ENCODE measurements around the gene SHF. TPM values are rescaled to one million over a fixed set of nuclear protein-coding genes. Genes with fewer than 3 reads are reported as not detected.
"Not testable (repeated sequence)": the region's sequence is repeated elsewhere in the genome, so short reads cannot be mapped to it uniquely, and the experiment has no call there.

Gene SHF, protein sequence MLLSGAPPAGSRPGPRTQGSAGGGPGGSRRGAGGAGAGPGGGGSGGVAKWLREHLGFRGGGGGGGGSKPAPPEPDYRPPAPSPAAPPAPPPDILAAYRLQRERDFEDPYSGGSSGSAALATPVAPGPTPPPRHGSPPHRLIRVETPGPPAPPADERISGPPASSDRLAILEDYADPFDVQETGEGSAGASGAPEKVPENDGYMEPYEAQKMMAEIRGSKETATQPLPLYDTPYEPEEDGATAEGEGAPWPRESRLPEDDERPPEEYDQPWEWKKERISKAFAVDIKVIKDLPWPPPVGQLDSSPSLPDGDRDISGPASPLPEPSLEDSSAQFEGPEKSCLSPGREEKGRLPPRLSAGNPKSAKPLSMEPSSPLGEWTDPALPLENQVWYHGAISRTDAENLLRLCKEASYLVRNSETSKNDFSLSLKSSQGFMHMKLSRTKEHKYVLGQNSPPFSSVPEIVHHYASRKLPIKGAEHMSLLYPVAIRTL
- total RNA-seq (2013) = 1.1 TPM
- under 1 TPM; 0.58 to 0.70 (median 0.67) TPM for polyA plus RNA-seq
- polyA minus RNA-seq = 2.4 and 4.9 TPM in 2 replicates
- total RNA-seq = 0.28 to 5.0 (median 1.3) reads per million in 11 experiments

DNA sequence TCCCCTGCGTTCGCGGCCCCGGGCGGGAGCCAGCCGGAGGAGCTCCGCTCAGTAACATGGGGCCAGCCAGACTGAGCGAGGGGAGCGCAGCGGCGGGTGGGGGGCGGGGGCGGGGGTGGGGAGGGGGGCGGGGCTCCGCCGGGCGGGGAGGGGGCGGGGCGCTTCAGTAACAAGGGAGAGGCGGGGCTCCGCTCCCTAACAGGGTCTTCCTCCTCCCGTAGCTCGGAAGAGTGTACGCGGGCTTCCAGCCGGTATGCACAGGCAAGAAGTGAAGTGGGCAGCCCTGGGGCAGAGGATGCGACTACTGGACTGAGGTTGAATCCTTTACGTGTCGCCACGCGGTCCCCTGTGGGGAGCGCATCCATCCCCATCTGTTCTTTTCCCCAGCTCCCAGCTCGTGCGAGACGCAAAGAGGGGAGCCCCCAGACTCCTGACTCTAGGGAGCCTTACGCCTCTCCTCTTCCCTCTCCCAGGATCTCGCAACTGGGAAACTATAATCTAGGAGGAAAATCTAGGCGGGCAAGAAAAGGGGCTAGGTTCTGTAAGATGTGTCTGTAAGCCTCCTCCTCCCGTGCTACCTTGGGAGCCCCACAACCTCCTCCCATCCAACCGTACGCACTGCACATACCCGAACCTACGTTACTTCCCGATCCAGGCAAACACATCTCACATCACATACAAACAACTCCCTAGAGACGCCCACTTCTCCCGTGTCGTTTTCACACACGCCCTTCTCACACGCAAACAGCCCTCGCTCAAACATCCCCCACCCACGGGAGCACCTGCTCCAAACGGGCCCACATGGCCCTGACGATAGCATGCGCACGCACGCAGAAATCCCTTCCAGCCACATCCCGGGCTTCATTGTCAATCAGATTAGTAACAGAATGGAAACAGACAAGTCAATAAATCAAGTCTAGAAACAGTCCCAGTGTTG lies at the start of gene SHF:
SHF (minus strand) TSS at position 73 of the 937 bp plus-strand sequence; CDS start at position 58, 15 bp downstream.
- H3K36me3 Mint-ChIP-seq = peaks cover 0 to 15% of the 10 kb centered on the region in 2 donors
- under 1% methylated on average over 30 of the region's 57 CpGs for WGBS (ENCODE audit: insufficient coverage)
- H3K36me3 ChIP-seq (replicated peaks in 1 of 2; ENCODE audit: control insufficient read depth in 1 of 2, insufficient read depth in 2 of 2, low read length in 2 of 2) = no peaks in the 10 kb centered on the region
- H3K4me3 ChIP-seq (replicated peaks in 1 of 3; ENCODE audit: low read depth in 2 of 3, low read length in 3 of 3) = peak within 1 kb of the TSS; percentile 33 to 76 (median 38)
- H3K27me3 Mint-ChIP-seq (ENCODE audit: low read depth in 3 of 3) = peaks cover 25 to 33% (median 32%) of the 10 kb centered on the region in 3 donors
- intact Hi-C loops (cut with micrococcal nuclease) = no loop called here
- peak within 1 kb of the TSS; percentile 72 to 88 for H3K4me3 Mint-ChIP-seq
- peaks cover 14% of the 10 kb centered on the region for H3K4me1 Mint-ChIP-seq
- H3K4me2 ChIP-seq (replicated peaks; ENCODE audit: extremely low read depth, low read length, poor library complexity, severe bottlenecking) = peak within 1 kb of the TSS; percentile 71
- peak within 1 kb of the TSS; percentile 24 for H3K9ac ChIP-seq (ENCODE audit: insufficient read depth, low read length, poor library complexity, severe bottlenecking)
- peak within 1 kb of the TSS in 4 of 7 donors; percentile 2 to 68 (median 56) for H3K27ac Mint-ChIP-seq
- no peaks in the 10 kb centered on the region for H4K20me1 ChIP-seq (ENCODE audit: insufficient read depth, low read length)
- H3K79me2 ChIP-seq (ENCODE audit: insufficient read depth, low read length) = no peaks in the 10 kb centered on the region
- peak; percentile 14 to 68 (median 29) for DNase-seq
- H3K9me3 ChIP-seq (replicated peaks in 1 of 2; ENCODE audit: control insufficient read depth in 1 of 2, insufficient read depth in 1 of 2, low read length in 2 of 2) = no peaks in the 10 kb centered on the region
- no peak within 1 kb of the TSS for H3K27ac ChIP-seq (ENCODE audit: low read depth in 1 of 2, low read length in 2 of 2)
- peak within 1 kb of the TSS; percentile 68 for H2AFZ ChIP-seq (ENCODE audit: insufficient read depth, low read depth, low read length, poor library complexity, severe bottlenecking)
- peaks cover 4 to 24% of the 10 kb centered on the region in 2 donors for H3K27me3 ChIP-seq (ENCODE audit: control insufficient read depth in 2 of 2, insufficient read depth in 2 of 2, low read length in 2 of 2)
- peaks cover 12 to 18% of the 10 kb centered on the region in 2 donors for H3K4me1 ChIP-seq (ENCODE audit: control insufficient read depth in 1 of 2, insufficient read depth in 2 of 2, low read length in 2 of 2)
- no peak for TF ChIP-seq CTCF (IDR thresholded peaks at IDR 0.05)
- H3K9me3 Mint-ChIP-seq = peaks cover 0 to 8% (median 2%) of the 10 kb centered on the region in 7 donors

GRCh38 chr15:45236806-45237205 lies 49.0 kb upstream of the SHF start:
- DNase-seq, H3K36me3 Mint-ChIP-seq: not testable (repeated sequence)

More at GRCh38 chr15:45236806-45237205, 49.0 kb upstream of the SHF start:
- H4K20me1 ChIP-seq (ENCODE audit: insufficient read depth, low read length); H3K4me3 ChIP-seq (replicated peaks in 1 of 3; ENCODE audit: low read depth in 2 of 3, low read length in 3 of 3); H2AFZ ChIP-seq (ENCODE audit: insufficient read depth, low read depth, low read length, poor library complexity, severe bottlenecking); H3K9ac ChIP-seq (ENCODE audit: insufficient read depth, low read length, poor library complexity, severe bottlenecking); H3K36me3 ChIP-seq (replicated peaks in 1 of 2; ENCODE audit: control insufficient read depth in 1 of 2, insufficient read depth in 2 of 2, low read length in 2 of 2); H3K27ac Mint-ChIP-seq; H3K79me2 ChIP-seq (ENCODE audit: insufficient read depth, low read length); intact Hi-C loops (cut with micrococcal nuclease); H3K27me3 Mint-ChIP-seq (ENCODE audit: low read depth in 3 of 3); H3K4me3 Mint-ChIP-seq; H3K27ac ChIP-seq (ENCODE audit: low read depth in 1 of 2, low read length in 2 of 2); H3K4me1 ChIP-seq (ENCODE audit: control insufficient read depth in 1 of 2, insufficient read depth in 2 of 2, low read length in 2 of 2); H3K4me2 ChIP-seq (replicated peaks; ENCODE audit: extremely low read depth, low read length, poor library complexity, severe bottlenecking); H3K4me1 Mint-ChIP-seq; H3K27me3 ChIP-seq (ENCODE audit: control insufficient read depth in 2 of 2, insufficient read depth in 2 of 2, low read length in 2 of 2): not testable (repeated sequence)
- WGBS (ENCODE audit: insufficient coverage) = 71% methylated on average over 6 of the region's 6 CpGs
- H3K9me3 ChIP-seq (replicated peaks in 1 of 2; ENCODE audit: control insufficient read depth in 1 of 2, insufficient read depth in 1 of 2, low read length in 2 of 2) = peaks cover 38 to 62% of the 10 kb centered on the region in 2 donors
- peaks cover 28 to 85% (median 58%) of the 10 kb centered on the region in 7 donors for H3K9me3 Mint-ChIP-seq
